Ovary (tissue), 9 donors: ENCODE results near the gene LRRC4C. TPM values are rescaled to one million over a fixed set of nuclear protein-coding genes. Genes with fewer than 3 reads are reported as not detected.

Experiments used
- DNase-seq, 5 donors: peaks; one replicate each; pipeline ENCODE4 v3.0.0-alpha.2; 2019 to 2020
- H3K27ac ChIP-seq, 2 donors: fragments of 200-600 bp; one replicate each; pipeline versions ENCODE4 v1.5.1 to v1.8.0; 2019 to 2022
- H3K27me3 ChIP-seq: fragments of 200-600 bp; one replicate; pipeline ENCODE4 v1.8.0; 2022
- H3K36me3 ChIP-seq: fragments of 200-600 bp; sonication (generic); one replicate; pipeline ENCODE4 v1.5.1; 2019
- H3K4me1 ChIP-seq: one replicate; pipeline ENCODE4 v1.8.1; 2013; ENCODE audit warnings: mild to moderate bottlenecking, moderate library complexity; ENCODE audit not compliant: insufficient read depth
- H3K4me3 ChIP-seq: fragments of 200-600 bp; sonication (generic); one replicate; pipeline ENCODE4 v1.5.1; 2017
- H3K9me3 ChIP-seq, 2 donors: fragments of 200-600 bp in 1 of 2; sonication (generic) in 1 of 2; one replicate each; pipeline versions ENCODE4 v1.5.1 to v1.8.1; 2013 to 2019; ENCODE audit warnings: mild to moderate bottlenecking in 1 of 2, moderate library complexity in 1 of 2
- CTCF ChIP-seq, 3 donors: fragments of 450-650 bp in 2 of 3; fragments of 200-600 bp in 1 of 3; IDR thresholded peaks; one replicate each; pipeline versions ENCODE4 v1.5.1 to v1.8.0; 2016 to 2022; ENCODE audit warnings: antibody characterized with exemption in 3 of 3, mild to moderate bottlenecking in 1 of 3
- EP300 ChIP-seq: sonication (generic); formaldehyde crosslinking; IDR thresholded peaks from one replicate; pipeline ENCODE4 v1.6.1; 2017; ENCODE audit warnings: antibody characterized with exemption
- POLR2A ChIP-seq: fragments of 450-650 bp; IDR thresholded peaks from one replicate; pipeline ENCODE4 v1.6.1; 2017; ENCODE audit warnings: antibody characterized with exemption, mild to moderate bottlenecking, moderate library complexity
- WGBS, 3 donors: extraction: QIAGEN DNeasy Blood & Tissue Kit in 1 of 3; methylation state at CpG; one replicate each; pipeline versions ENCODE4 v1.1.5 to v1.1.7; 2013 to 2017; 5-methylcytosine and 5-hydroxymethylcytosine counted together
- intact Hi-C, 4 donors: fragments of 100-400 bp; cut with DNase I; formaldehyde crosslinking; loops; one replicate each; pipeline versions ENCODE4 v1.11.0 to v1.15.1; 2022 to 2023
- polyA plus RNA-seq, 2 donors: library from polyadenylated mRNA; stranded (reverse); fragments of 200-250 nt in 1 of 2; fragments of 350-450 nt in 1 of 2; fragmentation: Illumina TruSeq in 1 of 2; extraction: RNeasy Lipid Tissue Mini Kit (QIAGEN cat#74804) in 1 of 2; gene quantifications; one replicate each; pipeline ENCODE4 v1.2.3, GENCODE V29; 2013 to 2014
- total RNA-seq, 7 donors: library from RNA; depleted of rRNA in 2 of 7; stranded (reverse); fragments of >200 nt in 2 of 7; fragmentation: NEBNext Ultra II Directional in 3 of 7; extraction: Animal tissue kit (Norgen Biotek cat#: 25700) in 3 of 7; gene quantifications; one replicate each; pipeline versions ENCODE4 v1.1.0 to v1.2.4, GENCODE V29; 2016 to 2023
- donor health status: DM: no; HTN: no; CAD: no; lungs with moderate emphysema.
- donor health status: DM: no; HTN: no; CAD: no.
- donor health status: Bipolar disorder and iron deficiency.
- donor health status: DM: yes; HTN: yes; CAD: no.
- donor health status: DM: no; HTN: no; CAD: no.
- donor health status: DM: yes; HTN: yes; CAD: no.

The LRRC4C gene
- total and polyA plus RNA-seq, 9 donors: 0.15 to 12.5 (median 0.78) TPM

- DNase-seq: no peak
- Histone ChIP-seq H3K27me3 (no peaks in the 10 kb centered on the region), H3K9me3 (no peaks in the 10 kb centered on the region), H3K4me3 (no peak overlapping the region), H3K27ac (no peak overlapping the region), H3K36me3 (no peaks in the 10 kb centered on the region), H3K4me1 (no peaks in the 10 kb centered on the region)
- intact Hi-C loops: no loop called here
- WGBS, 3 donors: 75 to 80% (median 76%) methylated on average over 3 of the region's 3 CpGs
- TF ChIP-seq EP300 (no peak), POLR2A (no peak), CTCF (IDR thresholded peaks at IDR 0.05) (no peak)
These were observed 1222.9 kb downstream of the LRRC4C start for GRCh38 chr11:40236526-40236925.

- TF ChIP-seq CTCF (IDR thresholded peaks at IDR 0.05): no peak
- H3K4me1 ChIP-seq: no peaks in the 10 kb centered on the region
- no peaks in the 10 kb centered on the region for H3K9me3 ChIP-seq
- intact Hi-C loops: no loop called here
- no peak overlapping the region for H3K27ac ChIP-seq
- WGBS, 3 donors: 35 to 51% (median 39%) methylated on average over 3 of the region's 3 CpGs
- H3K27me3 ChIP-seq: no peaks in the 10 kb centered on the region
- H3K36me3 ChIP-seq: no peaks in the 10 kb centered on the region
- no peak overlapping the region for H3K4me3 ChIP-seq
- no peak for DNase-seq
These were observed 1223.6 kb downstream of the LRRC4C start for GRCh38 chr11:40235841-40236240.

GRCh38 chr11:40230821-40231220, 1228.6 kb downstream of the LRRC4C start:
- H3K9me3 ChIP-seq: no peaks in the 10 kb centered on the region
- no peak for TF ChIP-seq CTCF (IDR thresholded peaks at IDR 0.05)
- TF ChIP-seq EP300: no peak
- TF ChIP-seq POLR2A: no peak
- H3K36me3 ChIP-seq: no peaks in the 10 kb centered on the region
- DNase-seq: no peak
- H3K4me3 ChIP-seq: no peak overlapping the region
- H3K4me1 ChIP-seq: no peaks in the 10 kb centered on the region
- 48 to 67% (median 55%) methylated on average over 2 of the region's 2 CpGs for WGBS, 3 donors
- intact Hi-C loops: no loop called here
- no peaks in the 10 kb centered on the region for H3K27me3 ChIP-seq
- no peak overlapping the region for H3K27ac ChIP-seq

GRCh38 chr11:40228662-40229061, 1230.8 kb downstream of the LRRC4C start:
- H3K4me3 ChIP-seq: no peak overlapping the region
- intact Hi-C loops: no loop called here
- DNase-seq: no peak

More at GRCh38 chr11:40228662-40229061, 1230.8 kb downstream of the LRRC4C start:
- H3K9me3 ChIP-seq: no peaks in the 10 kb centered on the region
- no peaks in the 10 kb centered on the region for H3K27me3 ChIP-seq
- TF ChIP-seq EP300 (no peak), CTCF (IDR thresholded peaks at IDR 0.05) (no peak), POLR2A (no peak)
- no peaks in the 10 kb centered on the region for H3K4me1 ChIP-seq
- H3K36me3 ChIP-seq: no peaks in the 10 kb centered on the region
- H3K27ac ChIP-seq: no peak overlapping the region
- WGBS, 3 donors: 23 to 42% (median 31%) methylated on average over 3 of the region's 3 CpGs
